ENCODE measurements around the gene ANKLE2. TPM values are rescaled to one million over a fixed set of nuclear protein-coding genes. Genes with fewer than 3 reads are reported as not detected.

Gene ANKLE2
- total RNA-seq, 1 donor from 2014 or later: 40.3 TPM

- DNase-seq (ENCODE audit: low spot score): no peak
Measured at GRCh38 chr12:132746613-132747012, 15.0 kb downstream of the ANKLE2 start.

- no peak for DNase-seq (ENCODE audit: low spot score)
Measured at GRCh38 chr12:132743831-132744230, 17.8 kb downstream of the ANKLE2 start.

DNA sequence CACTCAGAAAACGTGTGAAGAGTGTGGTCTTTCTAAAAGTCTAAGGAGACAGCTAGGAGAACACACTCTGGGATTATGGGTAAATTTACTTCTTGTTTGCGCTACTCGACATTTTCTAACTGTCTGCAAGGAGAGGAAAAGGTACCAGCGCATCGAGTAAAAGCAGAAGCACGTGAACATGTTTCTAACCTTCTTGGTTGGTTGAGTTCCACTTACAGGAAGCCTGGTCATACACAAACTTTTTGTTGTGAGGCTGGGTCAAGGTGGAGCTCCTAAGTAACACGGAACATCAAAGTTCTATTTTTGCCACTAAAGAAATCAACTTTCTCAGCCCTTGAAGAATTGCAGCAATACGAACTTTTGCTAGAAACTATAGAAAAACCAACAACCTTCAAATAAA lies 20.0 kb downstream of the ANKLE2 start:
- no peak for DNase-seq (ENCODE audit: low spot score)

- DNase-seq (ENCODE audit: low spot score): no peak
Measured at GRCh38 chr12:132740652-132741051, 21.0 kb downstream of the ANKLE2 start.

DNA sequence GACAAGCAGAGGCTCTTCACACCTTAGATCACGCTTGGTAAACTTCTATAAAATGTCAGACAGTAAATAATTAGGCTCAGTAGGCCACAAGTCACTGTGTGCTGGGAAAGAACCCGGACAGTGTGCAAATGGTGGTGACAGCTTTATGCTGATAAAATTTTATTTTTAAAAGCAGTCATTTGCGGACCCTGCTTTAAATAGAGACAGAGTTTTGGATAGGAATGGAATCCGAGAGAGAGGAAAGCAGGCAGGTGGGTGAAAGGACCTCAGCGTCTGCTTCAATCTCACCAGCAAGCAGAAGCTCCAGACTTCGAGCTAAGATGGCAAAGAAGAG lies 21.4 kb downstream of the ANKLE2 start:
- no peak for DNase-seq (ENCODE audit: low spot score)

DNA sequence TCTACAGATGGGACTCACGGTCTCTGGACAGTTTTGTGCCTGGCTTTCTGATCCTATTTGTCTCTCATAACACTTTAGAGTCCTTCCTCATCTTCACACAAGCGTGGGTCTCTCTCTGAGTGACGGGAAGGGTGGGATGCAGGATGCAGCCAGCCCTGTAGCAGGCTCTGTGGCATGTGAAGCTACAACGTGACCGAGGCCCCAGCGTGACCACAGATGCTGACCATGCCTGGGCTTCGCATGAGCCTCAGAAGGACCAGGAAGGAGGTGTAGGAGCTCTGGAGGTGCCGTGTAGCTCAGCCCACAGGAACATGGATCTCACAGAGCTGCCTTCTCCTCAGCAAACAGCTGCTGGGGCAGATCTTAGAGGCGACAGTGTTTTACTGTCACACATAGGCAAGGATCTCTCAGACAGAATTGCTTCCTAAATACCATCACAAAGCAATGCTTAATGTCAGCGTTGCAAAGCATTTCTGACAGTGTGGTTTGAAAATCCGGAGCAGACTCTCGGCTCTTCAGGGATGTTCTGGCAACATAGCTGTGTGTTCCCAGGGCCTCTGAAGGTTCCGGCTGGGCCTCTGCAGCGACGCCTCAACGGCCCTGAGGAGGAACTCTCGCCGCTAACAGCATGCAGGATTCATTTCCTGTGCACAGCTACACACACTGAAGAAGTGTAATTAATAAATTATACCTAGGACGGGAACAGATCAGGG lies 21.9 kb downstream of the ANKLE2 start:
- DNase-seq (ENCODE audit: low spot score): no peak

DNA sequence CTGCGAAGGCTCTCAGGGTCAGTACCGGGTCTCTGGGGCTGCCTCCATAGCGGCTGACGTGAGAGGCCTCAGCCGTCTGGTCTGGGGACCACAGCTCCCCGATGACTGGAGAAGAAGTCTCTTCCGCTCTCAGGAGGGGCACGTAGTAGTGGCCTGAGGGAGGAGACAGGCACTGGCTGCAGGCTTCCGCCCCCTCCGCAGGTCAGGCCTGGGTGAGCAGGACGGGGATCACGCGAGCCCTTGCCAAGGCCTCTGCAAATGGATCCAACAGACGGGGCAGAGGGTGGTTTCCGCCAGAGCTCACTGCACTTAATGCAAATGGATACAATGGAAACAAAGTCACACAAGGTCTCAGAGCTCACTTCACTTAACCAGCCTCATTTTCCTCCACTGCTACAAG lies 24.7 kb downstream of the ANKLE2 start:
- no peak for DNase-seq (ENCODE audit: low spot score)

DNA sequence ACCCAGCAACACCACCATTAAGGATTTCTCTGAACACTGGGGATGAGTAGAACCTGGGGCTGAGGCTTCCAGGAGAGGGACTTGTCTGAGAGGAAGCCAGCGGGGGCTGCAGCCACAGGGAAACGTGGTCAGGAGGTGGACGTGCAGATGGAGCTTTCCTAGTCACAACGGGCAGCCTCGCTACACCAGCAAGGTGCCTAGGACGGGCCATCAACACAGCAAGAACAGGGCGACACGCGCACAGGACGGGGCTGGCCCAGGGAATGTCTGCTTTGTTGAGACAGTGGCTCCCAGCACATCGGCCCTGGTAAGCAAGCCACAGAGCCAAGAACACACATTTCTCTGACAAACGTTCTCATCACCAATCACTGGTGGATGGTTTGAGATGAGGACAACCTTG lies 25.3 kb downstream of the ANKLE2 start:
- DNase-seq (ENCODE audit: low spot score): no peak

- DNase-seq (ENCODE audit: low spot score): no peak
Measured at GRCh38 chr12:132735496-132735895, 26.1 kb downstream of the ANKLE2 start.

- DNase-seq (ENCODE audit: low spot score): no peak
Measured at GRCh38 chr12:132734206-132734605, 27.4 kb downstream of the ANKLE2 start.

GRCh38 chr12:132731574-132731973 lies 30.1 kb downstream of the ANKLE2 start:
- no peak for DNase-seq (ENCODE audit: low spot score)

GRCh38 chr12:132730353-132730752 lies 31.3 kb downstream of the ANKLE2 start:
- no peak for DNase-seq (ENCODE audit: low spot score)

DNA sequence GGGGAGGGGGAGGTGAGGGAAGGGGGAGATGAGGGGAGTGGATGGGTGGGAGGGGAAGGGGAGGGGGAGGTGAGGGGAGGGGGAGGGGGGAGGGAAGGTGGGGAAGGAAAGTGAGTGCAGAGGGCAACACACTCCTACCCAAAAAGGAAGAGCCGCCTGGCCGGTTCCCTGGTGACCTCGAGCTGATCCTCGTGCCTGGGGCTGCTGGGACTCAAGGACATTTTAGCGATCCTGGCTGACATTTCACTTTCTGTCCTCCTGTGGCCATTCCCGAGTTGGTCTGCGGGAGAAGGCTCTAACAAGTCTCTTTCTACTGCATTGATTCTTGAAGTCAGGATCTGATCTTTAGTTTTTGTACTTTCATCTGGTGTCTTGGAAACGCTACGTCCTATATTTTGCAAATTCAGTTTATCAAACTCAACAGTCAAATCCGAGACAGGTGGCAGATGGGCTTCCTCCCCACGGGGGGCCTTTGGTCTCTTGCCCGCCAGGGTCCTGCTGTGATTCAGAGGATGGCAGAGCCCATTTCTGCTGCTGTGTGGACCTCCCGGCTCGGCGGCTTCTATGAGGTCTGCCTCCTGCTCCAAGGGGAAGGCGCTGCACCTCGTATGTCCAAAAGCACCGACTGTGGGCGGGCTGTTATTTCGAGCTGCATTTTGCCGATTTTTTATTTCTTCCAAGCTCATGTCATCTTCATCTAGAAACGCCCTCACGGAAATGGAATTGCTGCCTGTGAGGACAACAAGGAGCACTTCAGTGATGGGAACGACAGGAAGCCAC lies 31.9 kb downstream of the ANKLE2 start:
- no peak for DNase-seq (ENCODE audit: low spot score)

- DNase-seq (ENCODE audit: low spot score): no peak
Measured at GRCh38 chr12:132728502-132728901, 33.1 kb downstream of the ANKLE2 start.

DNA sequence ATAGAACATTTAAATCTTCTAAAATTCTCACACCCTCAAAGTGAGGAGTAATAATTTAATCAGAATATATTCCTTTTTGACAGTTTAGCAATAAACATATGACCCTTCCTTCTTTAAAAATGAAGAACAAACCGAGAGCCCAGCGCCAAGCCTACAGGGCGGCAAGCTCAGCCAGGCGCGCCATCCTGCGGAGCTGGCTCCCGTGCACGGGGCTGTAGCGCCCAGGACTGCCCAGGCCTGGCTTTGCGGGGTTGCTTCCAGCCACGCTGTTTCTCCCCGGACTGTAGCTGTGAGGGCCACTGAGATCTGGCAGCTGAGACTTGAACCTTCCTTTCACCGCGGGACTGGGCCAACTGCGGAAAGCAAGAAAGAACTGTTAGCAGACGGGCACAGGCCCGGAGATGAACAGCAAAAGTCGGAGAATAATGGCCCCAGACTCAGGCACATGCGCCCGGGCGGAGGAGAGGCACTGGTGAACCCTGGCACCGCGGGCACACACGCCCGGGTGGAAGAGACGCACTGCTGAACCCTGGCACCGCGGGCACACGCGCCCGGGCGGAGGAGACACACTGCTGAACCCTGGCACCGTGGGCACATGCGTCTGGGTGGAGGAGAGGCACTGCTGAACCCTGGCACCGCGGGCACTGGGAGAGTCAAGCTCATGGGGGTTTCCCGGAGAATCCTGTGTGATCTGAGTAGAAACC lies 34.4 kb downstream of the ANKLE2 start:
- no peak for DNase-seq (ENCODE audit: low spot score)

GRCh38 chr12:132726386-132726785 lies 35.2 kb downstream of the ANKLE2 start:
- DNase-seq (ENCODE audit: low spot score): no peak

GRCh38 chr12:132724506-132725241 lies 37.0 kb downstream of the ANKLE2 start:
- DNase-seq (ENCODE audit: low spot score): no peak

DNA sequence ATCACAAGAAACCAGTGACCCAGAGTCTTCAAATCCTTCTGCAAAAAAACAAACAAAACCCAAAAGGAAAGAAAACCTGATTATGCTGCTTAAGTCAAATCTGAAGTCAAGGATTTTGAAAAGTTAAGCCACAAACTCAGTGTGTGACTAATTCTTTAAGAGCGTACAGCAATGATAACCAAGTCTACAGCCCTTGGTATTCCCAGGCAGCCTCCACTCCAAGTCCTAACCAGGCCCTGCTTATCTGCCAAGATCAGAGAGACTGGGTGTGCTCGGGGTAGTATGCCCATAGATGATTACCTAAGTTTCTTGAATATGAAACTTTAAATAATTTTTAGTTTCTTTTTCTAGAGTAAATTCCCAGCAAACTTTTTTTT lies 37.9 kb downstream of the ANKLE2 start:
- DNase-seq (ENCODE audit: low spot score): no peak

DNA sequence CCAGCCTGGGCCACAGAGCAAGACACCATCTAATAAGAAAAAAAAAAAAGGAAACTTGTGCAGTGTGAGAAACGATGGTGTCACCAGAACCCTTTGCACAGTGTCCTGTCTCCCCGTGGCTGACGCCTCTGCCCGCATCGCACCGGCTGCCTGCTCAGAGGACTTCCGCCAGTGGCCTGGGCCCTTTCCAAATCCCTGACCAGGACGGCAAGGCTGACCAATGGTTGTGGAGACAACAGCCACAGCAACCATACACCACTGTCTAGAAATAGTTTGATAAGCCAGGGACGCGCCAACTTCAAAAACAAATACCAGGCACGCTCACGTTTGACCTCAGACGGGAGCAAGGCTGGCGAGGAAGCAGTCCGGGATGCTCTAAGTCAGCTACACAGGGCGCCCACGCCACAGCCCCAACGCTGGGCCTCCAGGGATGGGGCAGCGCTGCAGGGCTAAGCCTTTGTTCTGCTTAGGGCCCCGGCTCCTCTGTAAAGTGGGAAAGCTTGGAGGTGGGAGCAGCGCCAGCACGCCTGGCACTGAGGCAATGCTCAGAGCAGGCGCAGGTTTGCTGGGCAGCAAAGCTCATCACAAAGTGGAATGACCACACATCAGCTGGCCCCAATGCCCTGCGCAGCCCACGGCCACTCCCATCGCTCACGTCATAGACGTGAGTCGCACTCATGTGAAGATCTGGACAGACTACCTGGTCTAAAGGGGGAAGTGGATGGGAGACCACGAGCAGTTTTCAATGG lies 38.4 kb downstream of the ANKLE2 start:
- DNase-seq (ENCODE audit: low spot score): no peak

- DNase-seq (ENCODE audit: low spot score): no peak
Measured at GRCh38 chr12:132720606-132721345, 40.9 kb downstream of the ANKLE2 start.

GRCh38 chr12:132719954-132720324 lies 41.7 kb downstream of the ANKLE2 start:
- no peak for DNase-seq (ENCODE audit: low spot score)
